Stimulated activated CD4-positive, alpha-beta T cell treated with anti-CD3 and anti-CD28 coated beads, Interleukin-15, amount 100 ng/mL, for 1 hour (primary cell): ENCODE data around the gene KHDC4.

Experiments used
- DNase-seq, 2 donors: peaks; one replicate each; pipeline ENCODE4 v3.0.0-alpha.2; 2020; ENCODE audit warnings: low read depth in 1 of 2, low spot score in 1 of 2

KHDC4 gene

GRCh38 chr1:155867766-155868165, 66.4 kb downstream of the KHDC4 start:
- DNase-seq: no peak

GRCh38 chr1:155864393-155864792, 69.8 kb downstream of the KHDC4 start:
- DNase-seq: no peak
